Fibroblast of lung (primary cell): ENCODE measurements around the gene KRT7. TPM values are rescaled to one million over a fixed set of nuclear protein-coding genes. Genes with fewer than 3 reads are reported as not detected.

Experiments
- DNase-seq, 2 donors: peaks; one replicate each; pipeline versions ENCODE4 v3.0.0 to v3.0.0-alpha.2; 2010; ENCODE audit warnings: low read depth in 2 of 2
- H2AFZ ChIP-seq: 2 replicates; pipeline ENCODE4 v1.5.1; 2012; ENCODE audit warnings: low read length, control low read depth, inconsistent platforms
- H3K27ac ChIP-seq: 2 replicates; pipeline ENCODE4 v1.5.1; 2011; ENCODE audit warnings: low read length, control low read depth; ENCODE audit not compliant: insufficient read depth
- H3K27me3 ChIP-seq: 2 replicates; pipeline ENCODE4 v1.5.1; 2011; ENCODE audit warnings: mild to moderate bottlenecking, low read length; ENCODE audit not compliant: control insufficient read depth, insufficient read depth
- H3K36me3 ChIP-seq: 2 replicates; pipeline ENCODE4 v1.5.1; 2011; ENCODE audit warnings: low read length; ENCODE audit not compliant: control insufficient read depth, insufficient read depth
- H3K4me1 ChIP-seq: 2 replicates; pipeline ENCODE4 v1.5.1; 2011; ENCODE audit warnings: low read length; ENCODE audit not compliant: control insufficient read depth, insufficient read depth; ENCODE audit errors: extremely low read depth
- H3K4me2 ChIP-seq: 2 replicates; pipeline ENCODE4 v1.5.1; 2011; ENCODE audit warnings: low read length, control low read depth; ENCODE audit not compliant: insufficient read depth; ENCODE audit errors: extremely low read depth
- H3K4me3 ChIP-seq, 4 experiments: fragments of 200-600 bp in 1 of 4; sonication (generic) in 1 of 4; replicated peaks in 1 of 4; 2 replicates each; pipeline ENCODE4 v1.5.1; 2011 to 2016; ENCODE audit warnings: low read length in 4 of 4, low read depth in 3 of 4, mild to moderate bottlenecking in 3 of 4, control low read depth in 2 of 4, inconsistent platforms in 1 of 4, mixed read lengths in 1 of 4; ENCODE audit not compliant: insufficient read depth in 1 of 4; ENCODE audit errors: control extremely low read depth in 1 of 4
- H3K79me2 ChIP-seq: 2 replicates; pipeline ENCODE4 v1.5.1; 2012; ENCODE audit warnings: mild to moderate bottlenecking, low read length, inconsistent platforms; ENCODE audit not compliant: control insufficient read depth, insufficient read depth
- H3K9ac ChIP-seq: 2 replicates; pipeline ENCODE4 v1.5.1; 2011; ENCODE audit warnings: mild to moderate bottlenecking, low read length, control low read depth; ENCODE audit not compliant: insufficient read depth
- H3K9me3 ChIP-seq: 2 replicates; pipeline ENCODE4 v1.5.1; 2012; ENCODE audit warnings: low read depth, low read length; ENCODE audit not compliant: control insufficient read depth, insufficient read depth
- H4K20me1 ChIP-seq: 2 replicates; pipeline ENCODE4 v1.5.1; 2011; ENCODE audit warnings: low read length; ENCODE audit not compliant: control insufficient read depth, insufficient read depth; ENCODE audit errors: extremely low read depth
- EZH2 ChIP-seq: IDR thresholded peaks from 2 replicates; pipeline ENCODE4 v1.5.1; 2012; ENCODE audit warnings: low read length, control low read depth, mild to moderate bottlenecking; ENCODE audit errors: missing control alignments
- polyA plus RNA-seq, 2 donors: library from polyadenylated mRNA; depleted of rRNA in 1 of 2; stranded (reverse) in 1 of 2; unstranded in 1 of 2; fragments of >200 nt; gene quantifications; 2 replicates each; pipeline ENCODE4 v1.2.1, GENCODE V29; 2011 to 2012; ENCODE audit warnings: missing spikeins in 1 of 2
- total RNA-seq: library from RNA; depleted of rRNA; stranded (reverse); fragments of >200 nt; gene quantifications from 2 replicates; pipeline ENCODE4 v1.2.1, GENCODE V29; 2014
- TF ChIP-seq, protein P1 (sequence below), 2 donors: IDR thresholded peaks in 1 of 2; conservative IDR thresholded peaks in 1 of 2; 1 replicate in 1 of 2; 2 replicates in 1 of 2; pipeline ENCODE4 v1.5.1; 2011 to 2012; ENCODE audit warnings: low read length in 2 of 2, control low read depth in 1 of 2, inconsistent platforms in 1 of 2, low read depth in 1 of 2, mild to moderate bottlenecking in 1 of 2

KRT7 gene
- total and polyA plus RNA-seq, 2 donors (not counting 1 experiment from before 2014, with no cell fraction given): 3.5 to 8.6 TPM

DNA sequence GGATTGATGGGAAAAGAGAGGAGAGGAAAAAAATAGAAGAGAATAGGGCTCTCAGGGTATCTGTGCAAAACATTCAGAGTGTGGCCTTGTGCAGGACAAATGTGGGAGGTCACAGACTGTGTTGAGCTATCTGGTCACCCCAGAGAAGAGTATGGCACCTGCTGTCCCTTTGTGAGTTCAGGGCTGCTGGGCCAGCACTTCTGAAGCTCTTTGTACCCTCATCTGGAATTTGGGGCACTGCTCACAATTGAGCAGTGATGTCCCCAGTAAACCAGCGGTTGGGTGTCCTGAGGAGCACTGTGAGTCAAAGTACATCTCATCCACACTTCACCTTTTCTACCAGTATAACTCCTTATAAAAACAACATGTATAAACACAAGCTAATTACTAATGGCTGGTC is 60.9 kb downstream of the KRT7 start:
- Histone ChIP-seq H3K27ac (no peak overlapping the region), H3K4me2 (no peak overlapping the region), H4K20me1 (no peaks in the 10 kb centered on the region), H3K36me3 (no peaks in the 10 kb centered on the region), H3K4me3 (no peak overlapping the region), H3K27me3 (peaks cover 4% of the 10 kb centered on the region), H3K79me2 (no peaks in the 10 kb centered on the region), H2AFZ (no peak overlapping the region), H3K9ac (no peak overlapping the region), H3K4me1 (no peaks in the 10 kb centered on the region), H3K9me3 (no peaks in the 10 kb centered on the region)
- TF ChIP-seq, protein P1, sequence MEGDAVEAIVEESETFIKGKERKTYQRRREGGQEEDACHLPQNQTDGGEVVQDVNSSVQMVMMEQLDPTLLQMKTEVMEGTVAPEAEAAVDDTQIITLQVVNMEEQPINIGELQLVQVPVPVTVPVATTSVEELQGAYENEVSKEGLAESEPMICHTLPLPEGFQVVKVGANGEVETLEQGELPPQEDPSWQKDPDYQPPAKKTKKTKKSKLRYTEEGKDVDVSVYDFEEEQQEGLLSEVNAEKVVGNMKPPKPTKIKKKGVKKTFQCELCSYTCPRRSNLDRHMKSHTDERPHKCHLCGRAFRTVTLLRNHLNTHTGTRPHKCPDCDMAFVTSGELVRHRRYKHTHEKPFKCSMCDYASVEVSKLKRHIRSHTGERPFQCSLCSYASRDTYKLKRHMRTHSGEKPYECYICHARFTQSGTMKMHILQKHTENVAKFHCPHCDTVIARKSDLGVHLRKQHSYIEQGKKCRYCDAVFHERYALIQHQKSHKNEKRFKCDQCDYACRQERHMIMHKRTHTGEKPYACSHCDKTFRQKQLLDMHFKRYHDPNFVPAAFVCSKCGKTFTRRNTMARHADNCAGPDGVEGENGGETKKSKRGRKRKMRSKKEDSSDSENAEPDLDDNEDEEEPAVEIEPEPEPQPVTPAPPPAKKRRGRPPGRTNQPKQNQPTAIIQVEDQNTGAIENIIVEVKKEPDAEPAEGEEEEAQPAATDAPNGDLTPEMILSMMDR (conservative IDR thresholded peaks at IDR 0.05 in 1 of 2, IDR thresholded peaks at IDR 0.05 in 1 of 2; ENCODE audit: low read depth in 1 of 2, low read length in 2 of 2): no peak
- no peak for TF ChIP-seq EZH2
- DNase-seq: no peak

DNA sequence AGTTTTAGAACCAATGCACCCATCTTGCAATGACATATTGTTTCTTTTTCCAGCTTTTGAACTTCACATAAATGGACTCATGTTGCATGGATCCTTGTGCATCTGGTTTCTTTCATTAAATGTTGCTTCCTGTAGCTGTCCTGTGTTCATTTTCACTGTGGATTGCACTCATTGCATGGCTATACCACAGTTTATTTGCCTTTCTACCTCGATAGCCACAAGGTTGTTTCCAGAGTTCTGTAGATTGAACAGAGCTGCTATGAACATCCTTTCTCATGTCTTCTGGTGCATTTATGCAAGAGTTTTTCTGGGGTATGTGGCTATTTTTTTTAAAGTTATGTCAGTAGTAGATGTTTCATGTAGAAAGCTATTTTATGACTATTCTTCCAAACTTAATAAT is 61.8 kb downstream of the KRT7 start:
- no peak overlapping the region for H2AFZ ChIP-seq
- no peaks in the 10 kb centered on the region for H4K20me1 ChIP-seq
- no peaks in the 10 kb centered on the region for H3K4me1 ChIP-seq
- H3K4me3 ChIP-seq: no peak overlapping the region
- H3K79me2 ChIP-seq: no peaks in the 10 kb centered on the region
- no peak overlapping the region for H3K9ac ChIP-seq
- H3K27me3 ChIP-seq: peaks cover 4% of the 10 kb centered on the region
- no peaks in the 10 kb centered on the region for H3K9me3 ChIP-seq
- H3K27ac ChIP-seq: no peak overlapping the region
- no peaks in the 10 kb centered on the region for H3K36me3 ChIP-seq
- H3K4me2 ChIP-seq: no peak overlapping the region
- DNase-seq: no peak
- TF ChIP-seq EZH2: no peak
- TF ChIP-seq, protein P1 (conservative IDR thresholded peaks at IDR 0.05 in 1 of 2, IDR thresholded peaks at IDR 0.05 in 1 of 2; ENCODE audit: low read depth in 1 of 2, low read length in 2 of 2): no peak

DNA sequence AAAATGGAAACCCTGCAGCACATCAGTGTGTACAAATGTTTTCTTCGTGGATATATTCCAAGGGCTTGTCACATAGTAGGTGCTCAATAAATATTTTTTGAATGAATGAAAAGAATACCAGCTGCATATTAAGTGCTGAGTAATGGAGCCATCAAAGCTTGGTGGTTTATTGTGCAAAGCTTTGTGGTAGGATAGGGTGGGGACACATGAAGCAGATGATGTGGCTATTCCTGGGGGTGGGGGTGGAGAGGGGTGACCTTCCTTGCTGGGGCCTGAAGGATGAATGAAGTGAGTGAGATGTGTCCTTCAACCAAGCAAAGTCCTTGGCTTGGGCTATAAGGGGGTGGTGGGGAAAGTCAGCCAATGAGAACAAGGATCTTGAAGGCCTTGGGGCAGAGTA is 62.6 kb downstream of the KRT7 start:
- Histone ChIP-seq H3K4me1 (no peaks in the 10 kb centered on the region), H3K79me2 (no peaks in the 10 kb centered on the region), H2AFZ (no peak overlapping the region), H3K27ac (no peak overlapping the region), H3K36me3 (no peaks in the 10 kb centered on the region), H3K9me3 (no peaks in the 10 kb centered on the region), H3K9ac (no peak overlapping the region), H3K4me3 (no peak overlapping the region), H4K20me1 (no peaks in the 10 kb centered on the region), H3K27me3 (peaks cover 6% of the 10 kb centered on the region), H3K4me2 (no peak overlapping the region)
- no peak for DNase-seq
- TF ChIP-seq EZH2: no peak
- TF ChIP-seq, protein P1 (conservative IDR thresholded peaks at IDR 0.05 in 1 of 2, IDR thresholded peaks at IDR 0.05 in 1 of 2; ENCODE audit: low read depth in 1 of 2, low read length in 2 of 2): no peak
